Measurements from ENCODE around the gene SP100. TPM values are rescaled to one million over a fixed set of nuclear protein-coding genes. Genes with fewer than 3 reads are reported as not detected.
A peak's percentile ranks its signal among the peaks of the same experiment; 100 is the strongest.

Gene SP100
- total RNA-seq, 4 donors from 2014 or later, result 75.5 to 223 (median 118) TPM

- peak; percentile 81 for ATAC-seq (ENCODE audit: low FRiP score)
- TF ChIP-seq, protein P1, sequence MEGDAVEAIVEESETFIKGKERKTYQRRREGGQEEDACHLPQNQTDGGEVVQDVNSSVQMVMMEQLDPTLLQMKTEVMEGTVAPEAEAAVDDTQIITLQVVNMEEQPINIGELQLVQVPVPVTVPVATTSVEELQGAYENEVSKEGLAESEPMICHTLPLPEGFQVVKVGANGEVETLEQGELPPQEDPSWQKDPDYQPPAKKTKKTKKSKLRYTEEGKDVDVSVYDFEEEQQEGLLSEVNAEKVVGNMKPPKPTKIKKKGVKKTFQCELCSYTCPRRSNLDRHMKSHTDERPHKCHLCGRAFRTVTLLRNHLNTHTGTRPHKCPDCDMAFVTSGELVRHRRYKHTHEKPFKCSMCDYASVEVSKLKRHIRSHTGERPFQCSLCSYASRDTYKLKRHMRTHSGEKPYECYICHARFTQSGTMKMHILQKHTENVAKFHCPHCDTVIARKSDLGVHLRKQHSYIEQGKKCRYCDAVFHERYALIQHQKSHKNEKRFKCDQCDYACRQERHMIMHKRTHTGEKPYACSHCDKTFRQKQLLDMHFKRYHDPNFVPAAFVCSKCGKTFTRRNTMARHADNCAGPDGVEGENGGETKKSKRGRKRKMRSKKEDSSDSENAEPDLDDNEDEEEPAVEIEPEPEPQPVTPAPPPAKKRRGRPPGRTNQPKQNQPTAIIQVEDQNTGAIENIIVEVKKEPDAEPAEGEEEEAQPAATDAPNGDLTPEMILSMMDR (IDR thresholded peaks at IDR 0.05), result no peak
- no peak for DNase-seq (ENCODE audit: low spot score)
Observed at GRCh38 chr2:230411570-230412370, 4.2 kb upstream of the SP100 start.

GRCh38 chr2:230412371-230412711 lies 3.7 kb upstream of the SP100 start:
- TF ChIP-seq, protein P1 (IDR thresholded peaks at IDR 0.05), result no peak
- DNase-seq (ENCODE audit: low spot score), result no peak
- peak; percentile 2 for ATAC-seq (ENCODE audit: low FRiP score)

- ATAC-seq (ENCODE audit: low FRiP score) (no peak), DNase-seq (ENCODE audit: low spot score) (no peak)
- TF ChIP-seq, protein P1 (IDR thresholded peaks at IDR 0.05), result no peak
Observed at GRCh38 chr2:230412846-230413245, 3.2 kb upstream of the SP100 start.

- TF ChIP-seq, protein P1 (IDR thresholded peaks at IDR 0.05), result no peak
- no peak for DNase-seq (ENCODE audit: low spot score)
- ATAC-seq (ENCODE audit: low FRiP score), result no peak
Observed at GRCh38 chr2:230413479-230413878, 2.5 kb upstream of the SP100 start.

GRCh38 chr2:230414302-230414701 lies 1.7 kb upstream of the SP100 start:
- TF ChIP-seq, protein P1 (IDR thresholded peaks at IDR 0.05), result no peak
- ATAC-seq (ENCODE audit: low FRiP score) (no peak), DNase-seq (ENCODE audit: low spot score) (no peak)

- DNase-seq (ENCODE audit: low spot score), result no peak
- TF ChIP-seq, protein P1 (IDR thresholded peaks at IDR 0.05), result no peak
- no peak for ATAC-seq (ENCODE audit: low FRiP score)
Observed at GRCh38 chr2:230417436-230417835, 1.4 kb downstream of the SP100 start.

DNA sequence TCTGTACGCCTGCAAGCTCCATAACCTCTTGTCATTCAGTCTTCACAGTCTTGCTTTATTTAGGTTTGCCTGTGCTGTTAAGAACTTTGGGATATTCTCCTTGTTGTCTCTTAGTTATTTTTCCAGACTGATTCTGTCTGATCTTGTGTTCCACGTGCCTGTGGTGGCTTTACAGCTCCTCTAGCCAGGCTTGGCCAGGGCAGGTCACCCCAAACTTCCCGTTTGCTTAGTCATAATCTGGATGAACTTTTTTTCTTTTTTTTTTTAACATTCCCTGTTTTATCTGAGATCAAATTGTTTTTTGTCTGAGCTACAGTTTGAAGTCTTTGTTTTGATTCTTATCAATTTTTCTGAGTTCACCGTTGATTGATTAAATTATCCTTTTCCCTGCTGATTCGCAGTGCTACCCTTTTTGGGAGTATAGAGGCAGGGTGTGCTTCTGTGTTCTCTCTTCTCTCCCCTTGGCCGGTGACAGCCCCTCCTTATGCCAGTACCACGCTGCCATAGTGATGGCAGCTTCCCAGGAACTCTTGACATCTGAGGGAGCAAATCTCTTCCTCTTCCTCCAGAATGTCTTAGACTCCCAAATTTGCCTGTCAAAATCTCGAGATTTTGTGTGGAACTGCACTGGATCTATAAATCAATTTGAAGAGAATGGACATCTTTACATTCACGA lies 2.5 kb downstream of the SP100 start:
- ATAC-seq (ENCODE audit: low FRiP score) (no peak), DNase-seq (ENCODE audit: low spot score) (no peak)
- TF ChIP-seq, protein P1 (IDR thresholded peaks at IDR 0.05), result no peak
